ENCODE data around the gene PRB4. TPM values are rescaled to one million over a fixed set of nuclear protein-coding genes. Genes with fewer than 3 reads are reported as not detected.
"Not testable (repeated sequence)": the region's sequence is repeated elsewhere in the genome, so short reads cannot be mapped to it uniquely, and the experiment has no call there.

The PRB4 gene
- polyA plus RNA-seq (2013, experiment 1 of 4): not detected
- not detected for polyA plus RNA-seq (2013, experiment 2 of 4)
- not detected for polyA plus RNA-seq (2013, experiment 3 of 4)
- polyA plus RNA-seq (2013, experiment 4 of 4): not detected

DNA sequence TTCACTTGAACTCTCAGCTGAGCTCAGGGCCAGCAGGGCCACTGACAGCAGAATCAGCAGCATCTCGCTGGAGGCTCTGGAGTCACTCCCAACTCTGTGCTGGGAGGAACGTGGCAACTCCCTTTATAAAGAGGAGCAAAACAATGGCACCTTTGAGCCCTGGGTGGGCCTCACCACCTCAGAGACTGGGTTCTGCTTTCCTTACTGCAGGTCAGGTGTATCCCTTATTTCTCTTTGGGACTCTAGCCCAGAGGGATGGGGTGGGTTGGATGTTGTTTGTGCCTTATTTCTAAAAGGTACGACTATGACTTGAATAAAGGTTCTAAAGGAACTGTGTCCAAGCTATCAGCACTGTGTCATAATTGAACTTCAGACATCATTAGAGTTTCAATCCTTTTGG, at the start of gene PRB4:
Gene PRB4 (minus strand): TSS at position 101 of the 400 bp plus-strand sequence. CDS start 38 bp downstream, at position 63.
- H3K4me3 ChIP-seq (ENCODE audit: insufficient read depth, low read depth, low read length): no peak within 1 kb of the TSS
- no peaks in the 10 kb centered on the region for H3K36me3 ChIP-seq (ENCODE audit: control insufficient read depth, insufficient read depth, low read length)
- WGBS, 2 experiments: 83 to 85% methylated on average over 3 of the region's 3 CpGs
- H3K4me1 ChIP-seq (ENCODE audit: control insufficient read depth, insufficient read depth, low read length): no peaks in the 10 kb centered on the region
- H3K9me3 ChIP-seq (ENCODE audit: control insufficient read depth, low read length): no peaks in the 10 kb centered on the region
- H3K27me3 ChIP-seq (ENCODE audit: control insufficient read depth, insufficient read depth, low read length, poor library complexity, severe bottlenecking): no peaks in the 10 kb centered on the region
- H3K27ac ChIP-seq (ENCODE audit: insufficient read depth, low read depth, low read length, poor library complexity, severe bottlenecking): no peak within 1 kb of the TSS

DNA sequence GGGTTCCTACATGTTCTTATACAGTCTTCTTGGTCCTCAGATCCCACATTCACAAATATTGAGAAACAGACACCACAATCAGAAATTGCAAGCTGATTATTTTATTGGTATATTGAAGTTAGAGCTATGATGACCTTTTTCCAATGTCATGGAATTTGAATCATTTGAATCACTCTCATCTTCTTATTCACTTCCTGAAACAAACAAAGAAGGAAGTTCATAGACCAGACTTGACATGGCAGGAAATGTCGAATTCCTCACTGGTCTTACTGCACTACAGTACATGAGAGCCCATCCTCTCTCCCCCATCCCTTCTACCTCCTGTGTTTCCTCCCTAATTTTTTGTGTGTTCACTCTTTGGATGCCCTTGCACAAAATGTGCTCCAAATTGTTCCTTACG, 41.5 kb upstream of the PRB4 start:
- not testable (repeated sequence) for H3K4me3 ChIP-seq (ENCODE audit: insufficient read depth, low read depth, low read length); H3K27me3 ChIP-seq (ENCODE audit: control insufficient read depth, insufficient read depth, low read length, poor library complexity, severe bottlenecking); H3K4me1 ChIP-seq (ENCODE audit: control insufficient read depth, insufficient read depth, low read length); H3K9me3 ChIP-seq (ENCODE audit: control insufficient read depth, low read length); H3K36me3 ChIP-seq (ENCODE audit: control insufficient read depth, insufficient read depth, low read length); H3K27ac ChIP-seq (ENCODE audit: insufficient read depth, low read depth, low read length, poor library complexity, severe bottlenecking)
- WGBS, 2 experiments: 92 to 94% methylated on average over 1 of the region's 2 CpGs

DNA sequence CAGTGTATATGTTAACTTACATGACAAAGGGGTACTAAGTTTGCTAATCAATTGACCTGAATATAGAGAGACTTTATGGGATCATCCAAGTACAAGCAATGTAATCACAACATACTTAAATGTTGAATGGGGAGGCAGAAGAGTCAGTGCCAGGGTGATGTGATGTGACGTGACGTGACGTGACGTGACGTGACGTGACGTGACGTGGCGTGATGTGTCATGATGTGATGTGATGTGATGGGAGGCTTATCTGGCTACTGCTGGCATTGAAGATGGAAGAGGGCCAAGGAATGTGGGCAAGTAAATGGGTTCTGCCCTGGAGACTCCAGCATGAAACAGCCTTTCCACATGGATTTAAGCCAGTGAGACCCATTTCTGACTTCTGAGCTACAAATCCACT, 38.2 kb upstream of the PRB4 start:
- Histone ChIP-seq H3K27me3 (ENCODE audit: control insufficient read depth, insufficient read depth, low read length, poor library complexity, severe bottlenecking) (no peaks in the 10 kb centered on the region), H3K27ac (ENCODE audit: insufficient read depth, low read depth, low read length, poor library complexity, severe bottlenecking) (no peak overlapping the region), H3K4me1 (ENCODE audit: control insufficient read depth, insufficient read depth, low read length) (no peaks in the 10 kb centered on the region), H3K4me3 (ENCODE audit: insufficient read depth, low read depth, low read length) (no peak overlapping the region), H3K9me3 (ENCODE audit: control insufficient read depth, low read length) (no peaks in the 10 kb centered on the region), H3K36me3 (ENCODE audit: control insufficient read depth, insufficient read depth, low read length) (no peaks in the 10 kb centered on the region)
- WGBS, 2 experiments: 97 to 99% methylated on average over 9 of the region's 9 CpGs

DNA sequence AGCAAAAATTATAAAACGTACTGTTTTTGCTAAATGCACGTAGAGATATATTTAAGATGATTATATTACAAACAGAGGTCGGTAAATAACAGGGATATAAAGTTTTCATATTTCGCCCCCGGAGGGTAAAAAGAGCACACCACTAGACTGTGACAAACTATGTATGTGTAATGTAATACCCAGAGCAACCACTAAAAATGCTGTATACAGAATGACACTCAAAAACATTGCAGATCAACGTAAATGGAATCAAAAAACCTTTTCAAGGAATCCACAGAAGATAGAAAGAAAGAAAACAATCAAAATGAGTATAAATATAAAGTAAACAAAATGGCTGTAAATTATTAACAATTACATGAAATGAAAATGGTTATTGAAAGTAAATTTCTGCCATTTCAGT, 37.6 kb upstream of the PRB4 start:
- no peaks in the 10 kb centered on the region for H3K36me3 ChIP-seq (ENCODE audit: control insufficient read depth, insufficient read depth, low read length)
- H3K4me3 ChIP-seq (ENCODE audit: insufficient read depth, low read depth, low read length): no peak overlapping the region
- WGBS, 2 experiments: 95 to 98% methylated on average over 5 of the region's 6 CpGs
- H3K9me3 ChIP-seq (ENCODE audit: control insufficient read depth, low read length): no peaks in the 10 kb centered on the region
- H3K4me1 ChIP-seq (ENCODE audit: control insufficient read depth, insufficient read depth, low read length): no peaks in the 10 kb centered on the region
- no peaks in the 10 kb centered on the region for H3K27me3 ChIP-seq (ENCODE audit: control insufficient read depth, insufficient read depth, low read length, poor library complexity, severe bottlenecking)
- H3K27ac ChIP-seq (ENCODE audit: insufficient read depth, low read depth, low read length, poor library complexity, severe bottlenecking): no peak overlapping the region

DNA sequence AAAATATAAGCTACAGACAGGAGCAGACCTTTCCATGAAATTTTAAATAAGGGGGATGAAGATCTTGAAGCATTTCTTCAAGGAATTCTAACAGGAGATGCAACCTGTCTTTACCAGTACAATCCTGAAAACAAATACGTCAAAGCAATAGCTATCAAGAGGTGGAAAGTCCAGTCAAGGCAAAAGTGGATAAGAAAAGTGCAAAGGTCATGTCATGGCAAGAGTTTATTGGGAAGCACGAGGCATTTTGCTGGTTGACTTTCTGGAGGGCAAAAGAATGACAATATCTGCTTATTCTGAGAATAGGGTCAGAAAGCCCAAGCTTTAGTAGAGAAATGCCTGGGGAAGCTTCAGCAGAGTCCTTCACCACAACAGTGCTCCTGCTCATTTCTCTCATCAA, 34.3 kb upstream of the PRB4 start:
- 94% methylated on average over 2 of the region's 2 CpGs for WGBS, 2 experiments

DNA sequence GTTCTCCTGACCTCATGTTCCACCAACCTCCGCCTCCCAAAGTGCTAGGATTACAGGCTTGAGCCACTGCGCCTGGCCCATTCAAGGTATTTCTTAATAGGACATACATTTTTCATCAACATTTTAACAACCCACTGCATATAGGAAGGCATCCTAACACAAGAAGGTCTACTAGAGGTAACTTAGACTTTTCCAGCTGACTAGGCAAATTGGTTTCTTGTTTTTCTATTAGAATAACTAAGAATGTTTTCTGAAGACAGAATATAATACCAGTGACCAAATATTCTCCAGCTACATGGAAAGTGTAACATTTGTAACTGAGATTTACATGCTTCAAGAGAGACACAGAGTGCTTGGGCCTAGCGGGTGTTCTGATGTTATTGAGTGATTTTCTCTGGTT, 14.2 kb upstream of the PRB4 start:
- Histone ChIP-seq H3K4me1 (ENCODE audit: control insufficient read depth, insufficient read depth, low read length) (no peaks in the 10 kb centered on the region), H3K27me3 (ENCODE audit: control insufficient read depth, insufficient read depth, low read length, poor library complexity, severe bottlenecking) (no peaks in the 10 kb centered on the region), H3K9me3 (ENCODE audit: control insufficient read depth, low read length) (no peaks in the 10 kb centered on the region), H3K4me3 (ENCODE audit: insufficient read depth, low read depth, low read length) (no peak overlapping the region), H3K36me3 (ENCODE audit: control insufficient read depth, insufficient read depth, low read length) (no peaks in the 10 kb centered on the region), H3K27ac (ENCODE audit: insufficient read depth, low read depth, low read length, poor library complexity, severe bottlenecking) (no peak overlapping the region)
- WGBS, 2 experiments: 90 to 91% methylated on average over 3 of the region's 3 CpGs

More for the DNA sequence above, 34.3 kb upstream of the PRB4 start:
- H3K27ac ChIP-seq (ENCODE audit: insufficient read depth, low read depth, low read length, poor library complexity, severe bottlenecking): no peak overlapping the region
- no peaks in the 10 kb centered on the region for H3K4me1 ChIP-seq (ENCODE audit: control insufficient read depth, insufficient read depth, low read length)
- H3K27me3 ChIP-seq (ENCODE audit: control insufficient read depth, insufficient read depth, low read length, poor library complexity, severe bottlenecking): no peaks in the 10 kb centered on the region
- H3K9me3 ChIP-seq (ENCODE audit: control insufficient read depth, low read length): no peaks in the 10 kb centered on the region
- H3K4me3 ChIP-seq (ENCODE audit: insufficient read depth, low read depth, low read length): no peak overlapping the region
- no peaks in the 10 kb centered on the region for H3K36me3 ChIP-seq (ENCODE audit: control insufficient read depth, insufficient read depth, low read length)

DNA sequence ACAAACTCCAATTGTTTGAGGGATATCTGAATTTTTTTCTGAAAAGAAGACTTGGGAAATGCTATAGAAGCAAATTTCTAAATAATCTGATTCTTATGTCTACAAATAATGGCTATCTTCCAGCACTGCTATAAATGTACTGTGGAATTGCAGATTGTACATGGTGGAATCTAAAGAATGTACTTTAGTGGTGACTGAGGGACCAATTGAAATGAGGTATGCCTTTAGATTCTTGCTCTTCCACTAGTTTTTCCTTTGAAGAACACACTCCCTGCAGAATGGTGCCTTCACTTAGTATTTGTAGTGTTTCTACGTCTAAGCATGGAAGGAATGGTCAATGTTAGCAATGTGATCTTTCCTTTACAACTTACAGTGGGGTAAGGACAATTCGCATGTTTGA, 11.7 kb upstream of the PRB4 start:
- Histone ChIP-seq H3K36me3 (ENCODE audit: control insufficient read depth, insufficient read depth, low read length) (no peaks in the 10 kb centered on the region), H3K27me3 (ENCODE audit: control insufficient read depth, insufficient read depth, low read length, poor library complexity, severe bottlenecking) (no peaks in the 10 kb centered on the region), H3K4me1 (ENCODE audit: control insufficient read depth, insufficient read depth, low read length) (no peaks in the 10 kb centered on the region), H3K9me3 (ENCODE audit: control insufficient read depth, low read length) (no peaks in the 10 kb centered on the region), H3K27ac (ENCODE audit: insufficient read depth, low read depth, low read length, poor library complexity, severe bottlenecking) (no peak overlapping the region), H3K4me3 (ENCODE audit: insufficient read depth, low read depth, low read length) (no peak overlapping the region)
- WGBS, 2 experiments: 92 to 93% methylated on average over 2 of the region's 2 CpGs

DNA sequence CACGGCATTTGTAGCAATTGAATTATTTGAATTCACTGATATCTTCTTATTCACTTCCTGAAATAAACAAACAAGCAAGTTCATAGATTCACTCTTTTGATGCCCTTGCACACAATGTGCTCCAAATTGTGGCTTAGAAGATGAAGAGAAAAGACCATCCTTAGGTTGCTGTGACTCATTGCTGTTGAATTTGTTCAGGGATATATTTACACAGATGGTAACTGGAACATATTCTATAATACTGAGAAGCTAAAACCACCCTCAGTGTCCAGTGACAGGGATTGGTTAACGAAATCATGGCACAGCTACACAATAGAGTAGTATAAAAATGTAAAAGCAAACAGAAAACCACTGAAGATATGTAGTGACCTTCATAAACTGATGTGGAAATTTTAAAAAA, 3.1 kb downstream of the PRB4 start:
- Histone ChIP-seq H3K4me1 (ENCODE audit: control insufficient read depth, insufficient read depth, low read length) (no peaks in the 10 kb centered on the region), H3K36me3 (ENCODE audit: control insufficient read depth, insufficient read depth, low read length) (no peaks in the 10 kb centered on the region), H3K4me3 (ENCODE audit: insufficient read depth, low read depth, low read length) (no peak overlapping the region), H3K27ac (ENCODE audit: insufficient read depth, low read depth, low read length, poor library complexity, severe bottlenecking) (no peak overlapping the region), H3K27me3 (ENCODE audit: control insufficient read depth, insufficient read depth, low read length, poor library complexity, severe bottlenecking) (no peaks in the 10 kb centered on the region), H3K9me3 (ENCODE audit: control insufficient read depth, low read length) (no peaks in the 10 kb centered on the region)
- 100% methylated on average over 1 to 2 of the region's 2 CpGs for WGBS, 2 experiments

DNA sequence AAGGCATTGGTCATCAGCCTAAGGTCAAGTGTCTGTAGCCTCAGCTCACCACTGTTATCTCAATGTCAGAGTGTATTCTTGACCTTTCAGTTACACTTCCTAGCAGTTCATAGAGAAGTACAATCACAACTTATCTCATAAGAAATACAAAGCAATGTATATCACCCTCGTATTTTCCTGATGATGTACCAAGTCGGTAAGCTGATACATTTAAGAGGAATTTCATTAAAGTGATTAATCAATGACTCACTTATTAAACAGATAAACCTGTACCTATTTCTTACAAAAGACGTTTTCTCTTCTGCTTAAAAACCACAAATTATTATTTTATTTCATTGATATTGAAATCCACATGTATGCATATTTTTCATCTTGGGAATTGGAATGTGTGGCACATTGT, 36.8 kb downstream of the PRB4 start:
- Histone ChIP-seq H3K36me3 (ENCODE audit: control insufficient read depth, insufficient read depth, low read length) (no peaks in the 10 kb centered on the region), H3K4me3 (ENCODE audit: insufficient read depth, low read depth, low read length) (no peak overlapping the region), H3K4me1 (ENCODE audit: control insufficient read depth, insufficient read depth, low read length) (no peaks in the 10 kb centered on the region), H3K9me3 (ENCODE audit: control insufficient read depth, low read length) (no peaks in the 10 kb centered on the region), H3K27me3 (ENCODE audit: control insufficient read depth, insufficient read depth, low read length, poor library complexity, severe bottlenecking) (no peaks in the 10 kb centered on the region), H3K27ac (ENCODE audit: insufficient read depth, low read depth, low read length, poor library complexity, severe bottlenecking) (no peak overlapping the region)
- 100% methylated on average over 1 to 3 of the region's 3 CpGs for WGBS, 2 experiments

DNA sequence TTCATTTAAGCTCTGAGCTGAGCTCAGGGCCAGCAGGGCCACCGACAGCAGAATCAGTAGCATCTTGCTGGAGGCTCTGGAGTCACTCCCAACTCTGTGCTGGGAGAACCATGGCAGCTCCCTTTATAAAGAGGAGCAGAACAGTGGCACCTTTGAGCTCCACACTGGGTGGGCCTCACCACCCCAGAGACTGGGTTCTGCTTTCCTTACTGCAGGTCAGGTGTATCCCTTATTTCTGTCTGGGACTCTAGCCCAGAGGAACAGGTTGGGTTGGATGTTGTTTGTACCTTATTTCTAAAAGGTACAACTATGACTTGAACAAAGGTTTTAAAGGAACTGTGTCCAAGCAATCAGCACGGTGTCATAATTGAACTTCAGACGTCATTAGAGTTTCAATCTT, 40.6 kb downstream of the PRB4 start, which contains the start of gene PRB3:
Gene PRB3 (minus strand): TSS at position 101 of the 400 bp plus-strand sequence. CDS start 38 bp downstream, at position 63.
- H3K27me3 ChIP-seq (ENCODE audit: control insufficient read depth, insufficient read depth, low read length, poor library complexity, severe bottlenecking): no peaks in the 10 kb centered on the region
- H3K4me1 ChIP-seq (ENCODE audit: control insufficient read depth, insufficient read depth, low read length): no peaks in the 10 kb centered on the region
- H3K4me3 ChIP-seq (ENCODE audit: insufficient read depth, low read depth, low read length): no peak within 1 kb of the TSS
- no peaks in the 10 kb centered on the region for H3K36me3 ChIP-seq (ENCODE audit: control insufficient read depth, insufficient read depth, low read length)
- 94 to 95% methylated on average over 3 of the region's 3 CpGs for WGBS, 2 experiments
- H3K27ac ChIP-seq (ENCODE audit: insufficient read depth, low read depth, low read length, poor library complexity, severe bottlenecking): no peak within 1 kb of the TSS
- no peaks in the 10 kb centered on the region for H3K9me3 ChIP-seq (ENCODE audit: control insufficient read depth, low read length)

DNA sequence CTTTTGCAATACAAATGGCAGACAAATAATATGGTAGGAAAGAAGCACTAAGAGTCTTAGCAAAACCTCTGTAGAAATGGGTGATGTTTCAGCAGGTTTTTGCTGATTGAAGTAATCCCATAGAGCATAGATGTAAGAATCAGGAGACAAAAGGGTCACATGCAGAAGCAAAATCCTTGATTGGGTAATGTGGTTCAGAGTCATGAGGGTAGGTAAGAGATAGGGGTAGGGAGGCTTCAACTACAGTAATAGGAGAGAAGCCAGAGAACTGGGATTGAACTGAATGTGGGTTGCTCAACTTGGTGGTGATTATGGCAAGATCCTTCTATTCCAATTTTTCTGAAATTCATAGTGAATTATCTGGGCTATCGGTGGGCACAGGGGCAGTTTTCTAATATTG, 45.7 kb downstream of the PRB4 start:
- Histone ChIP-seq H3K36me3 (ENCODE audit: control insufficient read depth, insufficient read depth, low read length) (no peaks in the 10 kb centered on the region), H3K27ac (ENCODE audit: insufficient read depth, low read depth, low read length, poor library complexity, severe bottlenecking) (no peak overlapping the region), H3K4me3 (ENCODE audit: insufficient read depth, low read depth, low read length) (no peak overlapping the region), H3K4me1 (ENCODE audit: control insufficient read depth, insufficient read depth, low read length) (no peaks in the 10 kb centered on the region), H3K27me3 (ENCODE audit: control insufficient read depth, insufficient read depth, low read length, poor library complexity, severe bottlenecking) (no peaks in the 10 kb centered on the region), H3K9me3 (ENCODE audit: control insufficient read depth, low read length) (no peaks in the 10 kb centered on the region)
- 95 to 100% methylated on average over 1 of the region's 1 CpG for WGBS, 2 experiments
